B cell (primary cell): ENCODE data around the gene NDFIP1. TPM values are rescaled to one million over a fixed set of nuclear protein-coding genes. Genes with fewer than 3 reads are reported as not detected.

Experiments
- ATAC-seq: fragments of 200-7000 bp; cut with Tn5 transposase; one replicate; pipeline ENCODE4 v1.10.0; 2021; ENCODE audit warnings: low read depth, mild to moderate bottlenecking, moderate number of reproducible peaks, moderate library complexity
- CTCF ChIA-PET: fragments of 350-600 bp; sonication (Branson Sonifier 250); formaldehyde crosslinking; loops from one replicate; lab custom pipeline; 2021; ENCODE audit warnings: antibody characterized with exemption, inconsistent platforms; lab: Charles Lee
- POLR2A ChIA-PET: fragments of 350-600 bp; sonication (Branson Sonifier 250); formaldehyde crosslinking; loops from one replicate; lab custom pipeline; 2021; ENCODE audit warnings: antibody characterized with exemption; lab: Charles Lee
- DNase-seq: peaks from one replicate; pipeline ENCODE4 v3.0.0; 2013
- H2AFZ ChIP-seq: 2 replicates; pipeline ENCODE4 v1.6.1; 2012; ENCODE audit warnings: mild to moderate bottlenecking, low read depth, low read length; ENCODE audit not compliant: insufficient read depth, poor library complexity, severe bottlenecking
- H3K27ac ChIP-seq, 2 donors: 1 replicate in 1 of 2; 2 replicates in 1 of 2; pipeline ENCODE4 v1.5.1; 2012 to 2013; ENCODE audit warnings: low read length in 2 of 2, mild to moderate bottlenecking in 2 of 2, moderate library complexity in 1 of 2
- H3K27me3 ChIP-seq, 4 experiments: fragments of 200-600 bp in 1 of 4; sonication (generic) in 1 of 4; replicated peaks in 1 of 4; 1 replicate in 2 of 4; 2 replicates in 2 of 4; pipeline versions ENCODE4 v1.6.1 to v1.7.0; 2013 to 2016; ENCODE audit warnings: low read length in 3 of 4, mild to moderate bottlenecking in 2 of 4, mixed read lengths in 1 of 4, moderate library complexity in 1 of 4; ENCODE audit not compliant: insufficient read depth in 4 of 4, control insufficient read depth in 3 of 4; ENCODE audit errors: control extremely low read depth in 1 of 4
- H3K36me3 ChIP-seq, 2 experiments: replicated peaks in 1 of 2; 1 replicate in 1 of 2; 2 replicates in 1 of 2; pipeline versions ENCODE4 v1.6.1 to v1.7.1; 2013; ENCODE audit warnings: low read length in 1 of 2; ENCODE audit not compliant: insufficient read depth in 2 of 2, control insufficient read depth in 1 of 2; ENCODE audit errors: control extremely low read depth in 1 of 2, extremely low read depth in 1 of 2
- H3K4me1 ChIP-seq, 2 donors: fragments of 200-600 bp in 1 of 2; sonication (generic) in 1 of 2; 1 replicate in 1 of 2; 2 replicates in 1 of 2; pipeline versions ENCODE4 v1.5.1 to v1.6.1; 2013 to 2017; ENCODE audit warnings: low read length in 2 of 2; ENCODE audit not compliant: control insufficient read depth in 2 of 2, insufficient read depth in 2 of 2
- H3K4me2 ChIP-seq: replicated peaks from 2 replicates; pipeline ENCODE3; 2012; ENCODE audit warnings: mild to moderate bottlenecking, low read depth, low read length; ENCODE audit not compliant: poor library complexity, severe bottlenecking
- H3K4me3 ChIP-seq, 5 experiments: fragments of 200-600 bp in 1 of 5; sonication (generic) in 1 of 5; 1 replicate in 3 of 5; 2 replicates in 2 of 5; pipeline versions ENCODE4 v1.5.1 to v1.7.0; 2011 to 2016; ENCODE audit warnings: low read length in 4 of 5, mild to moderate bottlenecking in 4 of 5, low read depth in 2 of 5, control low read depth in 1 of 5, moderate library complexity in 1 of 5; ENCODE audit not compliant: insufficient read depth in 1 of 5; ENCODE audit errors: control extremely low read depth in 1 of 5, extremely low read depth in 1 of 5
- H3K79me2 ChIP-seq: fragments of 200-600 bp; sonication (generic); one replicate; pipeline ENCODE4 v1.6.0; 2016; ENCODE audit warnings: low read length; ENCODE audit not compliant: control insufficient read depth, insufficient read depth
- H3K9ac ChIP-seq: fragments of 200-600 bp; sonication (generic); 2 replicates; pipeline ENCODE4 v1.6.1; 2017; ENCODE audit warnings: mild to moderate bottlenecking, low read length, moderate library complexity
- H3K9me3 ChIP-seq, 3 donors: one replicate each; pipeline versions ENCODE4 v1.6.1 to v1.7.1; 2013; ENCODE audit warnings: low read length in 2 of 3; ENCODE audit not compliant: control insufficient read depth in 2 of 3, insufficient read depth in 1 of 3; ENCODE audit errors: control extremely low read depth in 1 of 3
- H4K20me1 ChIP-seq: 2 replicates; pipeline ENCODE4 v1.6.0; 2012; ENCODE audit warnings: mild to moderate bottlenecking, low read length; ENCODE audit not compliant: insufficient read depth, control insufficient read depth, poor library complexity, severe bottlenecking
- H3K27ac Mint-ChIP-seq: one replicate; pipeline ENCODE4 v1.8.0; 2021; ENCODE audit warnings: mixed read lengths
- H3K27me3 Mint-ChIP-seq: one replicate; pipeline ENCODE4 v1.8.0; 2021; ENCODE audit warnings: mixed read lengths
- H3K4me1 Mint-ChIP-seq: one replicate; pipeline ENCODE4 v1.8.0; 2021; ENCODE audit warnings: mixed read lengths
- H3K4me3 Mint-ChIP-seq: one replicate; pipeline ENCODE4 v1.8.0; 2021; ENCODE audit warnings: mixed read lengths
- H3K9me3 Mint-ChIP-seq: one replicate; pipeline ENCODE4 v1.8.0; 2022; ENCODE audit warnings: mixed read lengths; ENCODE audit not compliant: insufficient read depth
- CTCF ChIP-seq: fragments of 200-600 bp; IDR thresholded peaks from one replicate; pipeline ENCODE4 v1.8.0; 2022; ENCODE audit warnings: antibody characterized with exemption, mild to moderate bottlenecking
- EZH2 ChIP-seq: IDR thresholded peaks from 2 replicates; pipeline ENCODE4 v1.6.1; 2012; ENCODE audit warnings: borderline replicate concordance, low read depth, mild to moderate bottlenecking, moderate library complexity, low read length; ENCODE audit not compliant: insufficient read depth, poor library complexity, severe bottlenecking
- WGBS: methylation state at CpG from one replicate; pipeline ENCODE4 v1.1.5; 2013; ENCODE audit warnings: missing lambda C conversion rate; ENCODE audit not compliant: insufficient coverage; 5-methylcytosine and 5-hydroxymethylcytosine counted together
- intact Hi-C: fragments of 100-400 bp; cut with micrococcal nuclease; formaldehyde crosslinking; loops from one replicate; pipeline ENCODE4 v1.10.0; 2022
- polyA plus RNA-seq: library from polyadenylated mRNA; depleted of rRNA; stranded (reverse); fragments of >200 nt; gene quantifications from 2 replicates; pipeline ENCODE4 v1.2.3, GENCODE V29; 2012
- total RNA-seq, 2 donors: library from RNA; stranded (reverse); fragments of 120-200 nt in 1 of 2; gene quantifications; 1 replicate in 1 of 2; 2 replicates in 1 of 2; pipeline versions ENCODE4 v1.2.3 to v1.2.4, GENCODE V29; 2013 to 2022

NDFIP1 gene
- total and polyA plus RNA-seq, 2 donors (not counting 1 experiment from before 2014, with no cell fraction given): 10.6 to 34.6 TPM

- no peaks in the 10 kb centered on the region for H3K9me3 Mint-ChIP-seq
- no peak overlapping the region for H3K4me2 ChIP-seq
- no peaks in the 10 kb centered on the region for H3K4me1 ChIP-seq
- H3K4me3 Mint-ChIP-seq: no peak overlapping the region
- H3K9me3 ChIP-seq: no peaks in the 10 kb centered on the region
- ChIA-PET POLR2A (no interaction called here), CTCF (no interaction called here)
- H3K27ac Mint-ChIP-seq: no peak overlapping the region
- peaks cover 10% of the 10 kb centered on the region for H3K27me3 Mint-ChIP-seq
- no peaks in the 10 kb centered on the region for H3K36me3 ChIP-seq
- no peak overlapping the region for H2AFZ ChIP-seq
- no peak overlapping the region for H3K27ac ChIP-seq
- peaks cover 0 to 4% (median 0%) of the 10 kb centered on the region in 4 experiments for H3K27me3 ChIP-seq
- ATAC-seq (no peak), DNase-seq (no peak)
- H3K4me1 Mint-ChIP-seq: no peaks in the 10 kb centered on the region
- H3K9ac ChIP-seq: no peak overlapping the region
- intact Hi-C loops: no loop called here
- TF ChIP-seq CTCF (no peak), EZH2 (no peak)
- no peak overlapping the region for H3K4me3 ChIP-seq
- no peaks in the 10 kb centered on the region for H4K20me1 ChIP-seq
- WGBS: no CpG with 5 or more reads among the region's 3 CpGs
- no peaks in the 10 kb centered on the region for H3K79me2 ChIP-seq
Measured at GRCh38 chr5:142072488-142072887, 36.1 kb upstream of the NDFIP1 start.

- no peak overlapping the region for H3K27ac ChIP-seq
- TF ChIP-seq CTCF: no peak
- no peak for TF ChIP-seq EZH2
- ATAC-seq: no peak
- no peaks in the 10 kb centered on the region for H3K4me1 ChIP-seq
- H3K9me3 ChIP-seq: no peaks in the 10 kb centered on the region
- Mint-ChIP-seq H3K27ac (no peak overlapping the region), H3K9me3 (no peaks in the 10 kb centered on the region), H3K4me1 (no peaks in the 10 kb centered on the region), H3K27me3 (peaks cover 10% of the 10 kb centered on the region), H3K4me3 (no peak overlapping the region)
- H3K79me2 ChIP-seq: no peaks in the 10 kb centered on the region
- H2AFZ ChIP-seq: no peak overlapping the region
- H4K20me1 ChIP-seq: no peaks in the 10 kb centered on the region
- ChIA-PET POLR2A (no interaction called here), CTCF (no interaction called here)
- no peak overlapping the region for H3K4me3 ChIP-seq
- no peak overlapping the region for H3K4me2 ChIP-seq
- no peak for DNase-seq
- no peaks in the 10 kb centered on the region for H3K36me3 ChIP-seq
- peaks cover 0 to 4% (median 0%) of the 10 kb centered on the region in 4 experiments for H3K27me3 ChIP-seq
- intact Hi-C loops: no loop called here
- H3K9ac ChIP-seq: no peak overlapping the region
- WGBS: 100% methylated on average over 1 of the region's 2 CpGs
Measured at GRCh38 chr5:142073362-142073988, 35.1 kb upstream of the NDFIP1 start.
